ENCODE results near the gene TXNL4B.
"Not testable (repeated sequence)": the region's sequence is repeated elsewhere in the genome, so short reads cannot be mapped to it uniquely, and the experiment has no call there.

TXNL4B gene

GRCh38 chr16:72111657-72112451, 18.4 kb upstream of the TXNL4B start:
- DNase-seq: no peak

GRCh38 chr16:72110662-72111615, 17.5 kb upstream of the TXNL4B start:
- no peak for DNase-seq

GRCh38 chr16:72109966-72110530, 16.6 kb upstream of the TXNL4B start:
- no peak for DNase-seq

- DNase-seq: no peak
These were observed 15.9 kb upstream of the TXNL4B start for GRCh38 chr16:72109300-72109699.

- DNase-seq: no peak
These were observed 15.1 kb upstream of the TXNL4B start for GRCh38 chr16:72108353-72109102.

GRCh38 chr16:72107371-72107770, 14.0 kb upstream of the TXNL4B start:
- no peak for DNase-seq

GRCh38 chr16:72105978-72106377, 12.6 kb upstream of the TXNL4B start:
- DNase-seq: no peak

- no peak for DNase-seq
These were observed 11.5 kb upstream of the TXNL4B start for GRCh38 chr16:72104905-72105304.

GRCh38 chr16:72101195-72101594, 7.8 kb upstream of the TXNL4B start:
- no peak for DNase-seq

- DNase-seq: no peak
These were observed 6.0 kb upstream of the TXNL4B start for GRCh38 chr16:72099377-72099818.

GRCh38 chr16:72098936-72099335, 5.5 kb upstream of the TXNL4B start:
- DNase-seq: no peak

- no peak for DNase-seq
These were observed 818 bp upstream of the TXNL4B start for GRCh38 chr16:72094266-72094610.

GRCh38 chr16:72092832-72093447, 480 bp downstream of the TXNL4B start:
- no peak for DNase-seq

- no peak for DNase-seq
These were observed 2.2 kb downstream of the TXNL4B start for GRCh38 chr16:72091217-72091616.

- no peak for DNase-seq
These were observed 8.4 kb downstream of the TXNL4B start for GRCh38 chr16:72085002-72085401.

- no peak for DNase-seq
These were observed 9.0 kb downstream of the TXNL4B start for GRCh38 chr16:72084445-72084844.

- DNase-seq: no peak
These were observed 9.5 kb downstream of the TXNL4B start for GRCh38 chr16:72083778-72084404.

- not testable (repeated sequence) for DNase-seq
These were observed 16.3 kb downstream of the TXNL4B start for GRCh38 chr16:72076991-72077706.

- not testable (repeated sequence) for DNase-seq
These were observed 18.4 kb downstream of the TXNL4B start for GRCh38 chr16:72075067-72075466.

GRCh38 chr16:72073560-72074230, 19.7 kb downstream of the TXNL4B start:
- no peak for DNase-seq

All from activated CD8-positive, alpha-beta memory T cell treated with anti-CD3 and anti-CD28 coated beads for 24 hours (primary cell).